Neuronal stem cell (in vitro differentiated cells): ENCODE data around the gene IL23R.

Experiments used
- DNase-seq: peaks from one replicate; pipeline ENCODE4 v3.0.0-alpha.2; 2013; ENCODE audit warnings: low spot score
- H2AFZ ChIP-seq: one replicate; pipeline ENCODE4 v1.6.1; 2013; ENCODE audit warnings: mild to moderate bottlenecking, low read length, inconsistent platforms
- H2AK5ac ChIP-seq: 2 replicates; pipeline ENCODE4 v1.6.1; 2013; ENCODE audit warnings: low read depth, mild to moderate bottlenecking, inconsistent platforms, low read length, moderate library complexity, mixed read lengths
- H2BK120ac ChIP-seq: 2 replicates; pipeline ENCODE4 v1.6.1; 2013; ENCODE audit warnings: low read depth, mild to moderate bottlenecking, inconsistent platforms, low read length, moderate library complexity, mixed read lengths
- H2BK12ac ChIP-seq: one replicate; pipeline ENCODE4 v1.6.1; 2013; ENCODE audit warnings: low read length, inconsistent platforms
- H2BK15ac ChIP-seq: 2 replicates; pipeline ENCODE4 v1.6.1; 2013; ENCODE audit warnings: mild to moderate bottlenecking, low read length, inconsistent platforms, mixed read lengths
- H2BK5ac ChIP-seq: one replicate; pipeline ENCODE4 v1.6.1; 2013; ENCODE audit warnings: inconsistent platforms, mild to moderate bottlenecking, low read length, moderate library complexity
- H3K14ac ChIP-seq: one replicate; pipeline ENCODE4 v1.6.1; 2013; ENCODE audit warnings: low read length, inconsistent platforms
- H3K18ac ChIP-seq: 2 replicates; pipeline ENCODE4 v1.6.1; 2013; ENCODE audit warnings: low read length, inconsistent platforms
- H3K23ac ChIP-seq: 2 replicates; pipeline ENCODE4 v1.6.1; 2013; ENCODE audit warnings: low read depth, mild to moderate bottlenecking, mixed read lengths, low read length, inconsistent platforms; ENCODE audit not compliant: poor library complexity
- H3K27ac ChIP-seq: replicated peaks from 3 replicates; pipeline ENCODE4 v1.5.1; 2013; ENCODE audit warnings: low read length, inconsistent platforms
- H3K27me3 ChIP-seq, 3 experiments: 2 replicates each; pipeline ENCODE4 v1.6.1; 2013; ENCODE audit warnings: low read length in 3 of 3, mild to moderate bottlenecking in 2 of 3, inconsistent platforms in 1 of 3, low read depth in 1 of 3, mixed read lengths in 1 of 3, moderate library complexity in 1 of 3; ENCODE audit not compliant: control insufficient read depth in 3 of 3, insufficient read depth in 3 of 3
- H3K36me3 ChIP-seq, 2 donors: replicated peaks in 1 of 2; 2 replicates each; pipeline ENCODE4 v1.6.1; 2013; ENCODE audit warnings: low read length in 2 of 2; ENCODE audit not compliant: control insufficient read depth in 2 of 2, insufficient read depth in 2 of 2
- H3K4ac ChIP-seq: 2 replicates; pipeline ENCODE4 v1.6.1; 2013; ENCODE audit warnings: inconsistent platforms, mild to moderate bottlenecking, low read length, moderate library complexity
- H3K4me1 ChIP-seq, 2 donors: 1 replicate in 1 of 2; 2 replicates in 1 of 2; pipeline ENCODE4 v1.6.1; 2013; ENCODE audit warnings: low read length in 2 of 2, low read depth in 1 of 2; ENCODE audit not compliant: control insufficient read depth in 2 of 2, insufficient read depth in 1 of 2
- H3K4me2 ChIP-seq: one replicate; pipeline ENCODE4 v1.6.1; 2013; ENCODE audit warnings: mild to moderate bottlenecking, low read length, inconsistent platforms; ENCODE audit not compliant: insufficient read depth, poor library complexity, severe bottlenecking
- H3K4me3 ChIP-seq, 2 donors: 2 replicates each; pipeline ENCODE4 v1.5.1; 2013; ENCODE audit warnings: low read length in 2 of 2, mild to moderate bottlenecking in 2 of 2, inconsistent platforms in 1 of 2, moderate library complexity in 1 of 2
- H3K79me1 ChIP-seq: one replicate; pipeline ENCODE4 v1.6.1; 2013; ENCODE audit warnings: low read depth, mild to moderate bottlenecking, inconsistent platforms, low read length, moderate library complexity
- H3K9ac ChIP-seq: one replicate; pipeline ENCODE4 v1.6.1; 2013; ENCODE audit warnings: mild to moderate bottlenecking, low read depth, low read length, inconsistent platforms; ENCODE audit not compliant: poor library complexity
- H3K9me3 ChIP-seq, 2 donors: replicated peaks in 1 of 2; 2 replicates each; pipeline versions ENCODE3 to v1.6.1; 2013; ENCODE audit warnings: low read length in 2 of 2, mild to moderate bottlenecking in 2 of 2, inconsistent platforms in 1 of 2, low read depth in 1 of 2, mixed read lengths in 1 of 2, moderate library complexity in 1 of 2; ENCODE audit not compliant: control insufficient read depth in 2 of 2, insufficient read depth in 1 of 2
- H4K8ac ChIP-seq: one replicate; pipeline ENCODE4 v1.6.1; 2013; ENCODE audit warnings: low read depth, mild to moderate bottlenecking, inconsistent platforms, low read length, moderate library complexity
- H4K91ac ChIP-seq: one replicate; pipeline ENCODE4 v1.6.1; 2013; ENCODE audit warnings: low read length, low read depth, mild to moderate bottlenecking, inconsistent platforms; ENCODE audit not compliant: poor library complexity
- WGBS, 2 donors: extraction: QIAGEN DNeasy Blood & Tissue Kit; methylation state at CpG; one replicate each; pipeline ENCODE4 v1.1.7; 2013; ENCODE audit warnings: missing lambda C conversion rate in 2 of 2, mixed read lengths in 1 of 2; ENCODE audit not compliant: insufficient read length in 2 of 2, insufficient replicate concordance in 1 of 2; ENCODE audit errors: extremely low coverage in 2 of 2; 5-methylcytosine and 5-hydroxymethylcytosine counted together

Gene IL23R

GRCh38 chr1:67143966-67144365, 22.3 kb upstream of the IL23R start:
- DNase-seq: no peak
- Histone ChIP-seq H3K4me2 (no peak overlapping the region), H3K79me1 (no peaks in the 10 kb centered on the region), H3K18ac (no peak overlapping the region), H3K27ac (no peak overlapping the region), H2AFZ (no peak overlapping the region), H3K23ac (no peak overlapping the region), H2BK120ac (no peak overlapping the region), H2AK5ac (no peak overlapping the region), H3K4me3 (no peak overlapping the region), H2BK5ac (no peak overlapping the region), H4K8ac (no peak overlapping the region), H2BK15ac (no peak overlapping the region), H3K36me3 (no peaks in the 10 kb centered on the region), H3K27me3 (no peaks in the 10 kb centered on the region), H3K9ac (no peak overlapping the region), H3K14ac (no peak overlapping the region), H3K9me3 (no peaks in the 10 kb centered on the region), H2BK12ac (no peak overlapping the region), H3K4me1 (no peaks in the 10 kb centered on the region), H4K91ac (no peak overlapping the region), H3K4ac (no peak overlapping the region)
- no CpG with 5 or more reads among the region's 3 CpGs for WGBS, 2 donors

- no peak overlapping the region for H3K4ac ChIP-seq
- no peaks in the 10 kb centered on the region for H3K36me3 ChIP-seq
- DNase-seq: no peak
- H3K23ac ChIP-seq: no peak overlapping the region
- H4K8ac ChIP-seq: no peak overlapping the region
- H2AK5ac ChIP-seq: no peak overlapping the region
- WGBS, 2 donors: no CpG with 5 or more reads among the region's 2 CpGs
- no peaks in the 10 kb centered on the region for H3K27me3 ChIP-seq
- no peak overlapping the region for H3K4me2 ChIP-seq
- no peak overlapping the region for H3K14ac ChIP-seq
- H3K9me3 ChIP-seq: no peaks in the 10 kb centered on the region
- no peak overlapping the region for H4K91ac ChIP-seq
- no peaks in the 10 kb centered on the region for H3K4me1 ChIP-seq
- no peak overlapping the region for H2BK120ac ChIP-seq
- no peak overlapping the region for H2BK12ac ChIP-seq
- no peak overlapping the region for H3K4me3 ChIP-seq
- no peak overlapping the region for H2BK5ac ChIP-seq
- no peaks in the 10 kb centered on the region for H3K79me1 ChIP-seq
- H2BK15ac ChIP-seq: no peak overlapping the region
- H3K18ac ChIP-seq: no peak overlapping the region
- H3K9ac ChIP-seq: no peak overlapping the region
- H2AFZ ChIP-seq: no peak overlapping the region
- no peak overlapping the region for H3K27ac ChIP-seq
Observed at GRCh38 chr1:67144696-67145095, 21.6 kb upstream of the IL23R start.

GRCh38 chr1:67146101-67146500, 20.2 kb upstream of the IL23R start:
- no peaks in the 10 kb centered on the region for H3K27me3 ChIP-seq
- H2AFZ ChIP-seq: no peak overlapping the region
- no peak overlapping the region for H3K9ac ChIP-seq
- H3K18ac ChIP-seq: no peak overlapping the region
- H3K23ac ChIP-seq: no peak overlapping the region
- no peak overlapping the region for H2AK5ac ChIP-seq
- H2BK12ac ChIP-seq: no peak overlapping the region
- H2BK15ac ChIP-seq: no peak overlapping the region
- H3K4me1 ChIP-seq: no peaks in the 10 kb centered on the region
- H2BK5ac ChIP-seq: no peak overlapping the region
- no peaks in the 10 kb centered on the region for H3K36me3 ChIP-seq
- no peak overlapping the region for H3K27ac ChIP-seq
- H3K9me3 ChIP-seq: no peaks in the 10 kb centered on the region
- WGBS, 2 donors: no CpG with 5 or more reads among the region's 3 CpGs
- H3K14ac ChIP-seq: no peak overlapping the region
- no peak overlapping the region for H2BK120ac ChIP-seq
- no peak overlapping the region for H3K4ac ChIP-seq
- H3K79me1 ChIP-seq: no peaks in the 10 kb centered on the region
- no peak overlapping the region for H4K8ac ChIP-seq
- no peak overlapping the region for H4K91ac ChIP-seq
- no peak overlapping the region for H3K4me3 ChIP-seq
- DNase-seq: no peak
- no peak overlapping the region for H3K4me2 ChIP-seq

GRCh38 chr1:67146539-67146938, 19.7 kb upstream of the IL23R start:
- Histone ChIP-seq H3K4me1 (no peaks in the 10 kb centered on the region), H2BK5ac (no peak overlapping the region), H3K23ac (no peak overlapping the region), H3K14ac (no peak overlapping the region), H4K8ac (no peak overlapping the region), H2BK12ac (no peak overlapping the region), H2AK5ac (no peak overlapping the region), H3K4me2 (no peak overlapping the region), H3K18ac (no peak overlapping the region), H3K9ac (no peak overlapping the region), H4K91ac (no peak overlapping the region), H2BK120ac (no peak overlapping the region), H3K27me3 (no peaks in the 10 kb centered on the region), H3K4ac (no peak overlapping the region), H3K36me3 (no peaks in the 10 kb centered on the region), H3K9me3 (no peaks in the 10 kb centered on the region), H2BK15ac (no peak overlapping the region), H3K4me3 (no peak overlapping the region), H3K27ac (no peak overlapping the region), H2AFZ (no peak overlapping the region), H3K79me1 (no peaks in the 10 kb centered on the region)
- no peak for DNase-seq
- WGBS, 2 donors: no CpG with 5 or more reads among the region's 3 CpGs
